Bone marrow (tissue), 2 donors: Measurements from ENCODE around the gene DNAAF5.
"Not testable (repeated sequence)": the region's sequence is repeated elsewhere in the genome, so short reads cannot be mapped to it uniquely, and the experiment has no call there.

Experiments used
- DNase-seq, 2 donors: peaks; one replicate each; lab custom pipeline; 2025; lab: John Stamatoyannopoulos, UW

Gene DNAAF5

DNA sequence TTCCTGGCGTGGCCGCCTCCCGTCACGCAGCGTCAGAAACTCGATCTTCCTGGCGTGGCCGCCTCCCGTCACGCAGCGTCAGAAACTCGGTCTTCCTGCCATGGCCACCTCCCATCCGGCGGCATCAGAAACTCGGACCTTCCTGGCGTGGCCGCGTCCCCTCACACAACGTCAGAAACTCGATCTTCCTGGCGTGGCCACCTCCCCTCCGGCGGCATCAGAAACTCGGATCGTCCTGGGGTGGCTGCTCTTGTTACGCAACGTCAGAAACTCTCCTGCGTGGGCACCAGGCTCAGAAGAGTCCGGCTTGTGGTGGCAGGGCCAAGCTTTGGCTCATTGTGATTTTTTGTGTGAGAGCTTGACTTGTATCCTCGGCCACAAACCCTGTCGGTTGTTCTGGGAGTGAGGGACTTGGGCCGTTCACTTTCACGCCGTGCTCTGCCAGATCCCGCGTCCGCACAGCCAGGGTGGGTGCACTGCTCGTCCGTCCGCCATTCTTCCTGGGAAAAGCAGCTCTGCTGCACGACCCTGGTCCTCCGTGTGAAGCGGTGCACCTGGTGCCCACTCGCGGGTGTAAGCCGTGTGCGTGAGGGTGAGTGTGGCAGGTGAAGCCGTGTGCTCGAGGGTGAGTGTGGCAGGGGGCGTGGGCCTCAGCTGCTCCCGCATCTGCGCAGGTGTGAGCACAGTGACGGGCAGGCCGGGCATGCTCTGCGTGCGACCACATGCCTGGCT lies 56.4 kb downstream of the DNAAF5 start:
- DNase-seq = no peak

DNA sequence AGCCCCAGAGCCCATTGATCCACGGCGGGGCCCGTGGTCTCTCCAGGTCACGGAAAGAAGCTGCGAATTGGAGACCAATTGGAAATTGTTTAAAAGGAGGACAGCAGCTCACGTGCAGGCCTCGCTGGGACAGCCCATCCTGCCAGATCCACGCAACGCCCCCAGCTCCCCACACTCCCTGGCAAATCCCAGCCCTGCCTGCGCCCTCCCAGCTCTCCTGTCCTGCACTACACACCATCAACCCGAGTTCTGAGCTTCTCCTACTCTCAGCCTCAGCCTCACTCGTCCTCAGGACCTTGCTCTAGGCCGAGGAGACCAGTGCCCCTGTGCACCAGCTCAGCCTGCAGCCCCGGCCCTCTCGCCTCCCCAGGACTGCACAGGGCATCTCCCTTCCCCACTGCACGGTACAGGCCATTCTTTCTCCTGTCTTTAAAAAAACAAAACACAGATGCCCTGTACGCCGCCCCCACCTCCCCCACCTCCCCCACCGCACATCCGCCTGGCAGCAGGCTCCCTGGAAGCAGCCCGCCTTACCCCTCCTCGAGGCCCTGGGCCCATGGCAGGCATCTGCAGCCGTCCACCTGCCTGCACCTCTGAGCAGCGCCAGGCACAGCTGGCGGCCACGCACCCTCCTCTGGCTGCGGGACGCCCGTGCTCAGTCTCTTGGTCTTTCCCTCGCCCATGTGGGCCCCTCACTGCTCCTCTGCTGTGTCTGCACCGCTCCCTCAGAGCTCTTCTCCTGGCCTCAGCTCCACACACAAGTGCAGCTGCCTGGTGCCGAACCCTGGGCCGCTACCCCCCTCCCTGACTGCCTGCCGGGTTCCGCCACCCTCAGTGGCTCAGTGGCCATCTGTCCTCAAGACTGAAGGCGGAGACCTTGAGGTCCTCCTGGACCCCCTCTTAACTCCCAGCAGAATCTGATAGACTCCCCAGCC lies 57.3 kb downstream of the DNAAF5 start:
- DNase-seq = no peak

DNA sequence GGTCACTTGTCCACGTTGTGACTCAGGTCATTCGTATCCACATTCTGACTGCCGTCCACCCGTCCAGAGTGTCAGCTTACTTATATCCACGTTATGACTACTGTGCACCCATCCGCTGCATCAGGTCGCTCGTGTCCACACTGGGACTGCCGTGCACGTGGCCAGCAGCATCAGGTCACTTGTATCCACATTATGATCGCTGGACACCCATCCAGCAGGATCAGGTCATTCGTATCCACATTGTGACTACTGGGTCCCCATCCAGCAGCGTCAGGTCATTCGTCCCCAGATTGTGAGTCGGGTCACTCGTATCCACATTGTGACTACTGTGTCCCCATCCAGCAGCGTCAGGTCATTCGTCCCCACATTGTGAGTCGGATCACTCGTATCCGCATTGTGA lies 58.5 kb downstream of the DNAAF5 start:
- no peak for DNase-seq

DNA sequence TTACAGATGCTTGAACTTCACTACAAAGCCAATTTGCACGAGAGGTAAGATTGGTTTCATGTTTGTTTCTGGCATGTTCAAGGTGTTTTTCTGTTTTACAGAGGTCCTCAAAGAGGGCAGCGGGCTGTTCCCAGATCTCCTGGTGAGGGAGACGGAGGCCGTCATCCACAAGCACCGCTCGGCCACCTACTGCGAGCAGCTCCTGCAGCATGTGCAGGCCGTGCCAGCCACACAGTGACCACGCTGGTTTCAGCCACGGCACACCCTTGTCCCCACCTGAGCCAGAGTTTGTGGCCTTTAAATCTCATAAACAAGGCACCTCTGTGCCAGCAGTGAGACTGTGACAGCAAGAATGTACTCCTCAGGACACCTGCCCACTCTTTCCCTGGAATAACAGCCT lies 58.9 kb downstream of the DNAAF5 start:
- DNase-seq = no peak

DNA sequence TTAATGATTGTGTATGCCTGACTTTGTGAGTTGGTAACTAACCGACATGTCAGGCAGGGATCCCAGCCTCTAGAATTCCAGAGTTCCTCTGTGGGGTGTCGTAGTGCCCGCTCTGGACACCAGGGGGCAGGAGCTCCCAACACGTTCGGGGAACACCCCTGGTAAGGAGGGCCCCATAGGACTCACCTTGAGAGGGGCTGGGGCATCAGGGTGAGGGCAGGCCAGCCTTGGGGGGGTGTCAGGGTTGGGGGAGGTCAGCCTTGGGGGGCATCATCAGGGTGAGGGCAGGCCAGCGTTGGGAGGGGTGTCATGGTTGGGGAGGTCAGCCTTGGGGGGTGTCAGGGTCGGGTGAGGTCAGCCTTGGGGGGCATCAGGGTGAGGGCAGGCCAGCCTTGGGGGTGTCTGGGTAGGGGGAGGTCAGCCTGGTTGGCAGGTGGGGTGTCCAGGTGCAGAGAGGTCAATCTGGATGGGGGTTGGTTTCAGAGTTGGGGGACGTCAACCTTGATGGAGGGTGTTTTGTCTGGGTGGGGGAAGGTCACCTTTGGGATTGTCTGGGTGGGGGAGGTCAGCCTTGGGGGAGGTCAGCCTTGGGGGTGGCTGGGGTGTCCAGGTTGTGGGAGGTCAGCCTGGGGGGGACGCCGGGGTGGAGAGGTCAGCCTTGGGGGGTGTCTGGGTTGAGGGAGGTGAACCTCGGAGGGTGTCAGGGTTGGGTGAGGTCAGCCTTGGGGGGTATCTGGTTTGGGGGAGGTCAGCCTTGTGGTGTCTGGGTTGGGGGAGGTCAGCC lies 60.2 kb downstream of the DNAAF5 start:
- DNase-seq = peak in 1 of 2 donors; percentile 15

DNA sequence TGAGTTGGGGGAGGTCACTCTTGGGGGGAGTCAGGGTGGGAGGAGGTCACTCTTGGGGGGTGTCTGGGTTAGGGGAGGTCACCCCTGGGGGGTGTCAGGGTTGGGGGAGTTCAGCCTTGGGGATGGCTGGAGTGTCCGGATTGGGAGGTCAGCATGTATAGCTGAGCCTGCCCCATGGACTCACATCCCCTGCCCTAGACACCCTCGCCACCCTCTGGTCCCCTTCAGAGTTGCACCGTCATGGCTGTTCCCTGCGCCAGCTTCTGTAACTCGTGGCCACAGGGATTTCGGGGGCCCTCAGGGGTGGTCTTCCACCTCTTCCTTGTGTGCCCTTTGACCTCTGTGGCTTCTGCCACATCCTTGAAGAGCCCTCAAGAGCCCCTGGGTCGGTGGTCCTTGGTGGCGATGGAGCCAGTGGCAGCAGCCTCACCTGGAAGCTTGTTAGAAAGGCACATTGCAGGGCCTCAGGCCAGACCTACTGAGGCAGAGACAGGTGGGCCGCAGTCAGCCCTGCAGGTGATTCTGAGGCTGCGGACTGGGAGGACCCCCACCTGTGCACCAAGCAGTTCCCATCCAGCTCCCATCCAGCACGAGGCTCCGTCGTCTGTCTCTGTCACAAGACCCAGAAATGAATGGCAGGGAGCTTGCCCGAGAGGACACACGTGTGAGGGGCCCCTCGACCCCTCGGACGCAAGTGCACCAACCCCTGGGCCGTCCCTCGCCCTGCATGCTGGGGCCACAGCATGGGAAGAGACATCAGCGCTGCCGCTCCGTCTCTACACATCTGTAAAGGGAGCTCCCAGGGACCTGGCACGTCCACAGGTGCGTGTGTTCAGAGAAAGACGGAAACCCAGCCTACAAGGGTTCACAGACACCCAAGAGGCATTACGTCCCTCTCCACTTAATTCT lies 61.1 kb downstream of the DNAAF5 start:
- no peak for DNase-seq

DNA sequence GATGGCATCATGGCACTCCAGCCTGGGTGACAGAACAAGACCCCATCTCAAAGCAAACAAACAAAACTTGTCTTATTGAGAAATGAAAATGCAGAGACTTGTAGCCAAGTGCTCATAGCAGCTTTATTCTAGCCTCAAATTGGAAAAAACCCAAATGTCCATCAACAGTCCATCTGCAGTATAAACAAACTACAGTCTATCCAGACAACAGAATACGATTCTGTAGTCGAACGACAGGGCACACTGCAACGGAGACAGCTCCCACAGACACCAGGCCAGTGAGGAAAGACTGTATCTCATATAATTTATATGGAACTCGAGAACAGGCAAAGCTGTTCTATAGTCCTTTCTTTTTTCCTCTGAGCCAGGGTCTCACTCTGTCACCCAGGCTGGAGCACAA lies 65.0 kb downstream of the DNAAF5 start:
- DNase-seq = no peak

DNA sequence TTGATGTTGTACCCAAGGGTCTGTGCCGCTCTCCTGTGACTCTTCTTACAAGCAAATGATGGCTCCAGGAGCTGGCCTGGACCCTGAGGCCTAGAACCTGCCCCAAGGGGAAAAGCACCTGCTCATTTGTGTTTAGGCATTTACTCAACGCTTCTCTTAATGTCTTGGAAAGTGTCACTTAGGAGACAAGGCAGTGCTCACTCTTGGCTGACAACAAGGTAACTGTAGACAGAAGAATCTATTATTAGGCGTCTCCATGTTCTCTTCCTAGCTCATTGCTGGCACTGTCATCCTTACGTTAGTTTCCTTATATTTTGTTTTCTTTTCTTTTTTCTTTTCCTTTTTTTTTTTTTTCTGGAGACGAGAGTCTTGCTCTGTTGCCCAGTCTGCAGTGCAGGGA lies 67.7 kb downstream of the DNAAF5 start:
- no peak for DNase-seq

DNA sequence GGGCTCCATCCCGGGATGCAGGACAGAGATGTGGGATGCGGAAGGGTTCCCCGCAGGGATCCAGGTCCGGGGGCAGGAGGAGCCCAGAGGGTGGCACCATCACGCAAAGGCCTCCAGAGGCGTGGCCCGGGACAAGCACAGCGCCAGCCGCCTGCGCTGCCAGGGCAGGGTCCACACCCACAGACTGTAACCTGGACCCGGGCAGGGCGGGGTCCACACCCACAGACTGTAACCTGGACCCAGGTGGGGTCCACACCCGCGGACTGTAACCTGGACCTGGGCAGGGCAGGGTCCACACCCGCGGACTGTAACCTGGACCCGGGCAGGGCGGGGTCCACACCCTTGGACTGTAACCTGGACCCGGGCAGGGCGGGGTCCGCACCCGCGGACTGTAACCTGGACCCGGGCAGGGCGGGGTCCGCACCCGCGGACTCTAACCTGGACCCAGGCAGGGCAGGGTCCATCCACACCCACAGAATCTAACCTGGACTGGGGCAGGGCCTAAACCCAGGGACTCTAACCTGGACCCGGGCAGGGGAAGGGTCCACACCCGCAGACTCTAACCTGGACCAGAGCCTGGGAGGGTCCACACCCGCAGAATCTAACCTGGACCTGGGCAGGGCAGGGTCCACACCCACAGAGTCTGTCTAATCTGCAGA lies 68.3 kb downstream of the DNAAF5 start:
- DNase-seq = no peak

DNA sequence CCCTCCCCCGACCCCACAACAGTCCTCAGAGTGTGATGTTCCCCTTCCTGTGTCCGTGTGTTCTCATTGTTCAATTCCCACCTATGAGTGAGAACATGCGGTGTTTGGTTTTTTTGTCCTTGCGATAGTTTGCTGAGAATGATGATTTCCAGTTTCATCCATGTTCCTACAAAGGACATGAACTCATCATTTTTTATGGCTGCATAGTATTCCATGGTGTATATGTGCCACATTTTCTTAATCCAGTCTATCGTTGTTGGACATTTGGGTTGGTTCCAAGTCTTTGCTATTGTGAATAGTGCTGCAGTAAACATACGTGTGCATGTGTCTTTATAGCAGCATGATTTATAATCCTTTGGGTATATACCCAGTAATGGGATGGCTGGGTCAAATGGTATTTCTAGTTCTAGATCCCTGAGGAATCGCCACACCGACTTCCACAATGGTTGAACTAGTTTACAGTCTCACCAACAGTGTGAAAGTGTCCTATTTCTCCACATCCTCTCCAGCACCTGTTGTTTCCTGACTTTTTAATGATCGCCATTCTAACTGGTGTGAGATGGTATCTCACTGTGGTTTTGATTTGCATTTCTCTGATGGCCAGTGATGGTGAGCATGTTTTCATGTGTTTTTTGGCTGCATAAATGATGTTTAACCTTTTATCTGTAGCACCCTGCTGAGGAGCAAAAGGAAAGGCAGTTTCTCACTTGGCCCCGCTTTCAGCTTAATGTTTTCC lies 70.1 kb downstream of the DNAAF5 start:
- DNase-seq = not testable (repeated sequence)

DNA sequence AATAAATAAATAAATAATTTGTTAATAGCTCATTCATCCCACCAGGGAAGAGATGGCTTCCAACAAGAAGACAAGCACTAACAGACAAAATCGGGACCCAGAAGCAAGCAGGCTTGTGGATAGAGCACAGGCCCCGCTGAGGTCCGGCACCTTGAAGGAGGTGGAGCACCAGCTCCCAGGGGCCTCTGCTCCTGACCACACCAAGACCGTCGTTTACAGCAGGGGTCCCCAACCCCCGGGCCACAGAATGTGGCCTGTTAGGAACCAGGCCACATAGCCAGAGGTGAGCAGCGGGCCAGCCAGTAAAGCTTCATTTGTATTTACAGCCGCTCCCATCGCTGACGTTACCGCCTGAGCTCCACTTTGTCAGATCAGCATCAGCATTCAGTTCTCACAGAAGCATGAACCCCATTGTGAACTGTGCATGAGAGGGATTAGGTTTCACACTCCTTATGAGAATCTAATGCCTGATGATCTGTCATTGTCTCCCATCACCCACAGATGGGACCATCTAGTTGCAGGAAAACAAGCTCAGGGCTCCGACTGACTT lies 72.5 kb downstream of the DNAAF5 start:
- no peak for DNase-seq

DNA sequence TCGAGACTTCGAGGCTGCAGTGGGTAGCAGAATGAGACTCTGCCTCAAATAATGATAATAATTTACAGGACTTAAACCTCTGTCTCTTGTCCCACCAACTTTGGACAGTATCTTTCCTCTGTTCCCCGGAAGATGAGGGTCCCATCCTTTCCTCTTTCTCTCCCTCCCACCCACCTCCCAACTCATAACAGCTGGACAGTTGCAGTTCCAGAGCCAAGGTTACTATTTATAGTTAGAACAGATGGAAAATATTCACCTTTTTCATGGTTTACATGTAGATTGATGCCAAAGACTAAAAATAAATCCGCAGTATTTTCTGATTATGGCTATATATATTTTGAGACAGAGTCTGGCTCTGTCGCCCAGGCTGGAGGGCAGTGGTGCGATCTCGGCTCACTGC lies 74.2 kb downstream of the DNAAF5 start:
- no peak for DNase-seq

DNA sequence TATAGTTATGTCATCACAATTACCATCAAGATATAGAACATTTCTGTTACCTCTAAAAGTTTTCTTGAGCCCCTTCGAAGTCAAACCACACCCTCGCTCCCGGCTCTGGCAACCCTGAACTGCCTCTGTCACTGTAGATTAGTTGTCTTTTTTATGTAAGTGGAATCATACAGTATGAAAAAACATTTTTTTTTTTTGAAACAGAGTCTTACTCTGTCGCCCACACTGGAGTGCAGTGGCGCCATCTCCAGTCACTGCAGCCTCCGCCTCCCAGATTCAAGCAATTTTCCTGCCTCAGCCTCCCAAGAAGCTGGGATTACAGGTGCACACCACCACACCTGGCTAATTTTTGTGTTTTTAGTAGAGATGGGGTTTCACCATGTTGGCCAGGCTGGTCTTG lies 74.9 kb downstream of the DNAAF5 start:
- not testable (repeated sequence) for DNase-seq

DNA sequence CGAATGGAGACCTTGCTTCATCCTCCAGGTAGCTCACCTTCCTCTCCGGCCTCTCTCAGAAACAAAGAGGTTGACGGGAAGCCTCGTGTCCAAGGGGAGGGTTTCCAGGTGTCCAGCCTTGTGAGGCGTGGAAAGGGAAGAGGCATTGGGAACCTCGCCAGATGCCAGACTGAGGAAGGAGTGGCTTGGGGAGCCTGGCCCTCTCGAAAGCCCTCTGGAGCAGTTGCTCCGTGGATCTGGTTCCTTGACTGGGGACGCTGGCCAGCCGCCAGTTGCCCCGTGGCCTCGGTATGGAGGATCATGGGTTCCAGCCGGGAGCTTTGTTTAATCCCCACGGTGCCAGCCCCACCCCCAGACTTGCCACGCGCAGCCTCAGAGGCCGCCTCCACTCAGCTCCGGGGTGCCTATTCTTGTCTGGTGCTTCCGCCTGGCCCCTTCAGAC lies 75.5 kb downstream of the DNAAF5 start:
- no peak for DNase-seq

DNA sequence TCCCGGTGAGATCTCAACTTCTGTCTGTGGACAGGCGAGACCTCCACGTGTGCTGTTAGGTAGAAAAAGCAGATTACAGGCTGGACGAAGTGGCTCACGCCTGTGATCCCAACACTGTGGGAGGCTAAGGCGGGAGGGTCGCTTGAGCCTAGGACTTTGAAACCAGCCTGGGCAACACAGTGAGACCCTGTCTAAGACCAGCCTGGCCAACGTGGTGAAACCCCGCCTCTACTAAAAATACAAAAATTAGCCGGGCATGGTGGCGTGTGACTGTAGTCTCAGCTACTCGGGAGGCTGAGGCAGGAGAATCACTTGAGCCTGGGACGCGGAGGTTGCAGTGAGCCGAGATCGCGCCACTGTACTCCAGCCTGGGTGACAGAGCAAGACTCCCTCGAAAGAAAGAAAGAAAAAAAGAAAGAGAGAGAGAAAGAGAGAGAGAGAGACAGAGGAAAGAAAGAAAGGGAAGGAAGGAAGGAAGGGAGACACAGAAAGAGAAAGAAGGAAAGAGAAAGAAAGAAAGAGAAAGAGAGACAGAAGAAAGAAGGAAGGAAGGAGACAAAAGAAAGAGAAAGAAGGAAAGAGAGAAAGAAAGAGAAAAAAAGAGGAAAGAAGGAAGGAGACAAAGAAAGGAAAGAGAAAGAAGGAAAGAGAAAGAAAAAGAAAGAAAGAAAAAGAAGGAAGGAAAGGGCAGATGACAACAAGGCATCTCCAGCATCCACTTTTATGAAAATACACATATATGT lies 76.2 kb downstream of the DNAAF5 start:
- DNase-seq = no peak

DNA sequence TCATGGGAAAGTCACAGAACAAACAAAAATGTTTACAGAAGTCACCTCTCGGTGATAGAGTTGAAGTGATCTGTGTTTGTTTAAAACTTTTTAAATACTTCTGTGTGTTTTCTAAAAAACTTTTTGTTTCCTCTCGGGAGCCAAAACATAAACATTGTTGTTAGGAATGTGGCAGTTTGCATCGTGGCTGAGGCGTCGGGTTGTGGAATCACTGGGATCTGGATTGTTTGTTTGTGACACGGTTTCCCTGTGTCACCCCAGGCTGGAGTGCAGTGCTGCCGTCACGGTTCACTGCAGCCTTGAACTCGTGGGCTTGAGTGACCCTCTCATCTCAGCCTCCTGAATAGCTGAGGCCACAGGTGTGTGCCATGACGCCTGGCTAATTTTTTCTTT lies 76.7 kb downstream of the DNAAF5 start:
- no peak for DNase-seq

DNA sequence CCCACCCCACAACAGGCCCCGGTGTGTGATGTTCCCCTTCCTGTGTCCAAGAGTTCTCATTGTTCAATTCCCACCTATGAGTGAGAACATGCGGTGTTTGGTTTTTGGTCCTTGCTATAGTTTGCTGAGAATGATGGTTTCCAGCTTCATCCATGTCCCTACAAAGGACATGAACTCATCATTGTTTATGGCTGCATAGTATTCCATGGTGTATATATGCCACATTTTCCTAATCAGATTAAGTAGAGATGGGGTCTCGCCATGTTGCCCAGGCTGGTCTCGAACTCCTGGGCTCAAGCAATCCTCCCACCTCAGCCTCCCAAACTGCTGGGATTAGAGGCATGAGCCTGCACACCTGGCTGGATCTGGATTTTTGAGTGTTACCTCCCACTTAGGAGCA lies 77.3 kb downstream of the DNAAF5 start:
- DNase-seq = not testable (repeated sequence)

DNA sequence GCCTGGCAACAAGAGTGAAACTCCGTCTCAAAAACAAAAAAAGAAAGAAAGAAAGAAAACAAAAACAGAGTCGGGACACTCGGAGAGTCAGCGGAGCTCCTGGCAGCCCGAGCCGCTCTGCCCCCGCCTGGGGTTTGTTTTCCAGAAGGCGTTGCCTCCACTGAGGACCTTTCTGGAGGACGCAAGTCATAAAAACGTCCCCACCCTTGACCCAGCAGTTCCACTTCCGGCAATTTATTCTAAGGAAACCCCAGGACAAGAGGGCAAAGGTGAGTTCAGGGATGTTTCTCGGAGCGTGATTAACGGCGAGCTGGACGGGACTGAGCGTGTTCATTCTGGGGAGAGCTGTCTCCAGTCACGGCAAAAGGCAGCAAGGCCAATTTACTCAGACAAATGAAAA lies 78.8 kb downstream of the DNAAF5 start:
- no peak for DNase-seq
